OCI-LY3 (cell line): ENCODE measurements around the gene TOMM7.

Experiments used
- CTCF ChIP-seq: fragments of 200-600, 300-600 bp; sonication (generic); IDR thresholded peaks from 2 replicates; pipeline ENCODE4 v1.5.1; 2014; ENCODE audit warnings: antibody characterized with exemption, low read length, low read depth
- EZH2phosphoT487 ChIP-seq: fragments of 200-600 bp; shearing (Covaris generic); IDR thresholded peaks from 2 replicates; pipeline ENCODE4 v1.6.1; 2018; ENCODE audit warnings: antibody characterized with exemption, mixed run types, low read depth

GRCh38 chr7:22864301-22864700 lies 41.7 kb upstream of the TOMM7 start:
- no peak for TF ChIP-seq CTCF
- TF ChIP-seq EZH2phosphoT487, result no peak
